Activated gamma-delta T cell treated with Interleukin-2 at 50 U/mL for 16 hours (primary cell): ENCODE measurements around the gene TSHB.

Experiments used
- DNase-seq: peaks from one replicate; pipeline ENCODE4 v3.0.0-alpha.2; 2020

Gene TSHB

GRCh38 chr1:115062542-115063004 lies 32.9 kb downstream of the TSHB start:
- DNase-seq: peak; percentile 94

- DNase-seq: no peak
Measured at GRCh38 chr1:115063228-115063901, 33.7 kb downstream of the TSHB start.

- DNase-seq: no peak
Measured at GRCh38 chr1:115064461-115064860, 34.8 kb downstream of the TSHB start.

GRCh38 chr1:115065021-115065420 lies 35.4 kb downstream of the TSHB start:
- DNase-seq: no peak

- no peak for DNase-seq
Measured at GRCh38 chr1:115067161-115067859, 37.7 kb downstream of the TSHB start.

GRCh38 chr1:115068826-115069585 lies 39.4 kb downstream of the TSHB start:
- no peak for DNase-seq

- no peak for DNase-seq
Measured at GRCh38 chr1:115069659-115070308, 40.2 kb downstream of the TSHB start.

- no peak for DNase-seq
Measured at GRCh38 chr1:115071012-115071664, 41.5 kb downstream of the TSHB start.

- DNase-seq: no peak
Measured at GRCh38 chr1:115073298-115074087, 43.9 kb downstream of the TSHB start.

- no peak for DNase-seq
Measured at GRCh38 chr1:115074839-115075534, 45.4 kb downstream of the TSHB start.

- DNase-seq: no peak
Measured at GRCh38 chr1:115076384-115076915, 46.8 kb downstream of the TSHB start.

- no peak for DNase-seq
Measured at GRCh38 chr1:115077286-115077983, 47.8 kb downstream of the TSHB start.

- no peak for DNase-seq
Measured at GRCh38 chr1:115077984-115078330, 48.3 kb downstream of the TSHB start.

GRCh38 chr1:115078708-115079107 lies 49.1 kb downstream of the TSHB start:
- no peak for DNase-seq

- no peak for DNase-seq
Measured at GRCh38 chr1:115082949-115083348, 53.3 kb downstream of the TSHB start.
